ENCODE measurements around the gene ASAP3.

Gene ASAP3

DNA sequence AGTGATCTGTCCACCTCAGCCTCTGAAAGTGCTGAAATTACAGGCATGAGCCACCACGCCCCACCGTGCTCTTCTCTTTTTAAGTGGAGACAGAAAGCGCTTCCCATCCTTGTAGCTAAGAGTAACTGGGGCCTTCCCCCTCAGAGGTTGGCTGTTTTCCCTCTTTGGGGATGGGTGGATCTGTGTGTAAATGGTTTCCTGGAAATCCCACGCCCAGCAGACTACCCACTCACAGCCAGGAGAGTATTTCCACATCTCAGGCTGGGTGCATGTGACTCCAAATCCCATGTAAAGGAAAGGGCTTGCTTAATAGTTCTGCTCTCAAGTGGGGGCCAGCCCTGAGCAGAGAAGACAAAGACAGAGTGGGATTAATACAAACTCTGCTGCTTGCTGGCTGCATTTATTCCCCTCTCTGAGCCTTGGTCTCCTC is 39.9 kb downstream of the ASAP3 start:
- no peak overlapping the region for H2AK5ac ChIP-seq (ENCODE audit: low read depth, low read length)
- H2BK120ac ChIP-seq (ENCODE audit: low read depth, low read length): no peak overlapping the region
- no peak overlapping the region for H3K23ac ChIP-seq (ENCODE audit: low read depth, low read length, poor library complexity)
- no peak for DNase-seq (ENCODE audit: low spot score)
- peak overlapping the region in 1 of 2 donors; percentile 34 for H3K4me3 ChIP-seq (ENCODE audit: low read length in 2 of 2)
- H3K27ac ChIP-seq (replicated peaks; ENCODE audit: low read length): no peak overlapping the region
- no CpG with 5 or more reads among the region's 4 CpGs for WGBS, 2 donors (ENCODE audit: extremely low coverage in 2 of 2, insufficient read length in 2 of 2, insufficient replicate concordance in 1 of 2)
- no peak overlapping the region for H3K4ac ChIP-seq (ENCODE audit: low read length)
- H2BK15ac ChIP-seq (ENCODE audit: low read length): no peak overlapping the region
- no peak overlapping the region for H4K8ac ChIP-seq (ENCODE audit: low read depth, low read length)
- H3K9ac ChIP-seq (ENCODE audit: low read depth, low read length, poor library complexity): no peak overlapping the region
- no peaks in the 10 kb centered on the region for H3K79me1 ChIP-seq (ENCODE audit: low read depth, low read length)
- no peak overlapping the region for H3K4me2 ChIP-seq (ENCODE audit: insufficient read depth, low read length, poor library complexity, severe bottlenecking)
- peaks cover 2 to 88% of the 10 kb centered on the region in 2 donors for H3K36me3 ChIP-seq (replicated peaks in 1 of 2; ENCODE audit: control insufficient read depth in 2 of 2, insufficient read depth in 2 of 2, low read length in 2 of 2)
- no peak overlapping the region for H2BK12ac ChIP-seq (ENCODE audit: low read length)
- no peaks in the 10 kb centered on the region for H3K9me3 ChIP-seq (replicated peaks in 1 of 2; ENCODE audit: control insufficient read depth in 2 of 2, insufficient read depth in 1 of 2, low read depth in 1 of 2, low read length in 2 of 2)
- no peak overlapping the region for H2AFZ ChIP-seq (ENCODE audit: low read length)
- H3K4me1 ChIP-seq (ENCODE audit: control insufficient read depth in 2 of 2, insufficient read depth in 1 of 2, low read depth in 1 of 2, low read length in 2 of 2): no peaks in the 10 kb centered on the region
- no peak overlapping the region for H3K18ac ChIP-seq (ENCODE audit: low read length)
- peak overlapping the region; percentile 82 for H3K14ac ChIP-seq (ENCODE audit: low read length)
- H2BK5ac ChIP-seq (ENCODE audit: low read length): no peak overlapping the region
- no peaks in the 10 kb centered on the region for H3K27me3 ChIP-seq (ENCODE audit: control insufficient read depth in 3 of 3, insufficient read depth in 3 of 3, low read depth in 1 of 3, low read length in 3 of 3)
- H4K91ac ChIP-seq (ENCODE audit: low read depth, low read length, poor library complexity): no peak overlapping the region

DNA sequence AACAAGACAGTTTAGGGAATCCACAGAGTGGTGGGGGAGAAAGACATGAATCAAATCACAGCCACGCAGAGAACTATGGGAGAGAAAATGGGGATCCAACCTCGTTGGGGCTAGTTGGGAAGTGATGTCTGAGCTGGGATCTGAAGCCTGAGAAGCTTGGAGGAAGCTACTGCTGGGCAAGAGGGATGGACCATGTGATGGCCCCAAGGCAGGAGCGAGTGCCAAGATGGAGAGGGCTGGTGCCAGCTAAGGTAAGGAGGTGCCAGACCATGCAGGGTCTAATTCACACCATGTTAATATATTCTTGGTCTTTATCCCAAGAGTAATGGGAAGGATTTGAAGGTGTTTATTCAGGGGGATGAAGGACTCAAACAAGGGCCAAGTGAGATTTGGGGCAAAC is 41.2 kb downstream of the ASAP3 start:
- no CpG with 5 or more reads among the region's 3 CpGs for WGBS, 2 donors (ENCODE audit: extremely low coverage in 2 of 2, insufficient read length in 2 of 2, insufficient replicate concordance in 1 of 2)
- DNase-seq (ENCODE audit: low spot score): no peak
- H2AK5ac ChIP-seq (ENCODE audit: low read depth, low read length): no peak overlapping the region
- no peak overlapping the region for H3K18ac ChIP-seq (ENCODE audit: low read length)
- H3K79me1 ChIP-seq (ENCODE audit: low read depth, low read length): no peaks in the 10 kb centered on the region
- no peaks in the 10 kb centered on the region for H3K9me3 ChIP-seq (replicated peaks in 1 of 2; ENCODE audit: control insufficient read depth in 2 of 2, insufficient read depth in 1 of 2, low read depth in 1 of 2, low read length in 2 of 2)
- no peak overlapping the region for H3K4ac ChIP-seq (ENCODE audit: low read length)
- H3K27me3 ChIP-seq (ENCODE audit: control insufficient read depth in 3 of 3, insufficient read depth in 3 of 3, low read depth in 1 of 3, low read length in 3 of 3): no peaks in the 10 kb centered on the region
- no peak overlapping the region for H4K8ac ChIP-seq (ENCODE audit: low read depth, low read length)
- H2BK12ac ChIP-seq (ENCODE audit: low read length): no peak overlapping the region
- H3K4me2 ChIP-seq (ENCODE audit: insufficient read depth, low read length, poor library complexity, severe bottlenecking): no peak overlapping the region
- H3K27ac ChIP-seq (replicated peaks; ENCODE audit: low read length): no peak overlapping the region
- no peak overlapping the region for H2AFZ ChIP-seq (ENCODE audit: low read length)
- no peak overlapping the region for H2BK15ac ChIP-seq (ENCODE audit: low read length)
- no peak overlapping the region for H2BK5ac ChIP-seq (ENCODE audit: low read length)
- H3K4me3 ChIP-seq (ENCODE audit: low read length in 2 of 2): no peak overlapping the region
- no peak overlapping the region for H4K91ac ChIP-seq (ENCODE audit: low read depth, low read length, poor library complexity)
- H2BK120ac ChIP-seq (ENCODE audit: low read depth, low read length): no peak overlapping the region
- H3K23ac ChIP-seq (ENCODE audit: low read depth, low read length, poor library complexity): no peak overlapping the region
- peaks cover 2 to 89% of the 10 kb centered on the region in 2 donors for H3K36me3 ChIP-seq (replicated peaks in 1 of 2; ENCODE audit: control insufficient read depth in 2 of 2, insufficient read depth in 2 of 2, low read length in 2 of 2)
- H3K4me1 ChIP-seq (ENCODE audit: control insufficient read depth in 2 of 2, insufficient read depth in 1 of 2, low read depth in 1 of 2, low read length in 2 of 2): no peaks in the 10 kb centered on the region
- H3K14ac ChIP-seq (ENCODE audit: low read length): no peak overlapping the region
- no peak overlapping the region for H3K9ac ChIP-seq (ENCODE audit: low read depth, low read length, poor library complexity)

DNA sequence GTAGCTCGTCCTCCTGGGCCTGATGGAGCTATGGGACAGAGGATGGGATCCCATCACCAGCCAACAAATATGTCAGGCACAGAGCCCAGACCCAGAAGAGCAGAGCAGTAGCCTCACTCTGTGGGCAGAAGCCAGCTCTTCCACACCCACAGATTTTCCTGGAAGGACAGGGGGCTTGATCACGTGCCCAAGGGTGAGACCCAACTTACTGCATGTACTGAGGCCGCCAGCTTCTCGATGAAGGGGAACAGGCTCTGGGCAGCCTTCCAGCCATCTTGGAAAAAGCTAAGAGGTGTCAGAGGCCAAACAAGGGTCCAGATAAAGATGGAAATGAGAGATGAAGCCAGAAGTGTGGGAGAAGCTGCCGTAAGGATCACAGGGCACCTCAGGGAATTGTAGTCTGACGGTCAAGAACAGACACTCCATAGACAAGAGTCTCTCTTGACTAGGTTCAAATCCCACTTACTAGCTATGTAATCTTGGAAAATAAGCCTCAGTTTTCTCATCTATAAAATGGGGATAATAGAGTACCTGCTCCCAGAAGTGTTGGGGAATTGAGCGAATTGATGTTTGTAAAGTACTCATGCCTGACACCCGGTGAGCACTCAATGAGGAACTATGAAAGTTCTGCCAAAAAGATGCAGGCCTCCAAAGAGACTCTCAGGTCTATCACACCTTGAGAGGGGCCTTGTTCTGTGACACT is 42.4 kb downstream of the ASAP3 start:
- H3K4ac ChIP-seq (ENCODE audit: low read length): no peak overlapping the region
- H3K36me3 ChIP-seq (replicated peaks in 1 of 2; ENCODE audit: control insufficient read depth in 2 of 2, insufficient read depth in 2 of 2, low read length in 2 of 2): peaks cover 2 to 89% of the 10 kb centered on the region in 2 donors
- no CpG with 5 or more reads among the region's 8 CpGs for WGBS, 2 donors (ENCODE audit: extremely low coverage in 2 of 2, insufficient read length in 2 of 2, insufficient replicate concordance in 1 of 2)
- H2BK15ac ChIP-seq (ENCODE audit: low read length): no peak overlapping the region
- H2BK5ac ChIP-seq (ENCODE audit: low read length): no peak overlapping the region
- H3K18ac ChIP-seq (ENCODE audit: low read length): no peak overlapping the region
- H3K4me3 ChIP-seq (ENCODE audit: low read length in 2 of 2): no peak overlapping the region
- H4K91ac ChIP-seq (ENCODE audit: low read depth, low read length, poor library complexity): no peak overlapping the region
- H4K8ac ChIP-seq (ENCODE audit: low read depth, low read length): no peak overlapping the region
- H2BK120ac ChIP-seq (ENCODE audit: low read depth, low read length): no peak overlapping the region
- H3K4me1 ChIP-seq (ENCODE audit: control insufficient read depth in 2 of 2, insufficient read depth in 1 of 2, low read depth in 1 of 2, low read length in 2 of 2): no peaks in the 10 kb centered on the region
- no peak overlapping the region for H3K14ac ChIP-seq (ENCODE audit: low read length)
- no peaks in the 10 kb centered on the region for H3K9me3 ChIP-seq (replicated peaks in 1 of 2; ENCODE audit: control insufficient read depth in 2 of 2, insufficient read depth in 1 of 2, low read depth in 1 of 2, low read length in 2 of 2)
- DNase-seq (ENCODE audit: low spot score): no peak
- no peak overlapping the region for H2BK12ac ChIP-seq (ENCODE audit: low read length)
- peak overlapping the region; percentile 17 for H3K23ac ChIP-seq (ENCODE audit: low read depth, low read length, poor library complexity)
- H2AFZ ChIP-seq (ENCODE audit: low read length): no peak overlapping the region
- no peak overlapping the region for H3K27ac ChIP-seq (replicated peaks; ENCODE audit: low read length)
- no peak overlapping the region for H2AK5ac ChIP-seq (ENCODE audit: low read depth, low read length)
- H3K27me3 ChIP-seq (ENCODE audit: control insufficient read depth in 3 of 3, insufficient read depth in 3 of 3, low read depth in 1 of 3, low read length in 3 of 3): peaks cover 0 to 4% (median 0%) of the 10 kb centered on the region in 3 experiments
- H3K4me2 ChIP-seq (ENCODE audit: insufficient read depth, low read length, poor library complexity, severe bottlenecking): no peak overlapping the region
- H3K79me1 ChIP-seq (ENCODE audit: low read depth, low read length): no peaks in the 10 kb centered on the region
- H3K9ac ChIP-seq (ENCODE audit: low read depth, low read length, poor library complexity): no peak overlapping the region

DNA sequence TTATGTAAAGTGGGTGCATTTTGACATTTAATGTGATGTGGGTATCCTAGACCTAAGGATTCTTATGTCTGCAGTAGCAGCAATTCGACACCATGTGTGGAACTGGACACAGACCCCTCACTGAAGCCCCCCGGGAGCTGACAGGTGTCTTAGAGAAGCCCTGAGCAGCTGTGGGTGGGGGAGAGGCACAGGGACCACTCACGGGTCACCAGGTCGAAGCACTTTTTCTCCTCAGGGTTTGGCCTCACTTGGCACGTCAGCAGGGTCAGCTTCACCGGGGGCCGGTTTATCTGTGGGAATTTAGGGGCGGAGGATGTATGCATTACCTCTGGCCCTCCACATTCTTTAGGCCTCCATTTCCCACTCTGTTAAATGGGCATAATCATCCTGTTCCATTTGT is 45.4 kb downstream of the ASAP3 start:
- H3K9me3 ChIP-seq (replicated peaks in 1 of 2; ENCODE audit: control insufficient read depth in 2 of 2, insufficient read depth in 1 of 2, low read depth in 1 of 2, low read length in 2 of 2): no peaks in the 10 kb centered on the region
- no peak overlapping the region for H2BK5ac ChIP-seq (ENCODE audit: low read length)
- H2AFZ ChIP-seq (ENCODE audit: low read length): no peak overlapping the region
- H3K9ac ChIP-seq (ENCODE audit: low read depth, low read length, poor library complexity): no peak overlapping the region
- no peak overlapping the region for H3K4me2 ChIP-seq (ENCODE audit: insufficient read depth, low read length, poor library complexity, severe bottlenecking)
- no peak overlapping the region for H4K91ac ChIP-seq (ENCODE audit: low read depth, low read length, poor library complexity)
- no peak overlapping the region for H3K4ac ChIP-seq (ENCODE audit: low read length)
- H3K18ac ChIP-seq (ENCODE audit: low read length): no peak overlapping the region
- H2BK15ac ChIP-seq (ENCODE audit: low read length): no peak overlapping the region
- H2BK12ac ChIP-seq (ENCODE audit: low read length): no peak overlapping the region
- H3K36me3 ChIP-seq (replicated peaks in 1 of 2; ENCODE audit: control insufficient read depth in 2 of 2, insufficient read depth in 2 of 2, low read length in 2 of 2): peaks cover 2 to 94% of the 10 kb centered on the region in 2 donors
- DNase-seq (ENCODE audit: low spot score): no peak
- H3K4me1 ChIP-seq (ENCODE audit: control insufficient read depth in 2 of 2, insufficient read depth in 1 of 2, low read depth in 1 of 2, low read length in 2 of 2): peaks cover 0 to 4% of the 10 kb centered on the region in 2 donors
- H4K8ac ChIP-seq (ENCODE audit: low read depth, low read length): no peak overlapping the region
- H2BK120ac ChIP-seq (ENCODE audit: low read depth, low read length): no peak overlapping the region
- WGBS, 2 donors (ENCODE audit: extremely low coverage in 2 of 2, insufficient read length in 2 of 2, insufficient replicate concordance in 1 of 2): no CpG with 5 or more reads among the region's 8 CpGs
- no peak overlapping the region for H3K4me3 ChIP-seq (ENCODE audit: low read length in 2 of 2)
- H3K79me1 ChIP-seq (ENCODE audit: low read depth, low read length): no peaks in the 10 kb centered on the region
- no peak overlapping the region for H2AK5ac ChIP-seq (ENCODE audit: low read depth, low read length)
- peaks cover 0 to 4% (median 0%) of the 10 kb centered on the region in 3 experiments for H3K27me3 ChIP-seq (ENCODE audit: control insufficient read depth in 3 of 3, insufficient read depth in 3 of 3, low read depth in 1 of 3, low read length in 3 of 3)
- H3K27ac ChIP-seq (replicated peaks; ENCODE audit: low read length): no peak overlapping the region
- H3K23ac ChIP-seq (ENCODE audit: low read depth, low read length, poor library complexity): no peak overlapping the region
- no peak overlapping the region for H3K14ac ChIP-seq (ENCODE audit: low read length)
